GM12873 (cell line): ENCODE measurements around the gene CTRL.

Experiments used
- TF ChIP-seq, protein P1 (sequence below): IDR thresholded peaks from 2 replicates; pipeline ENCODE4 v1.5.1; 2012; ENCODE audit warnings: low read depth, mild to moderate bottlenecking, moderate library complexity, low read length, control low read depth; ENCODE audit not compliant: insufficient read depth; ENCODE audit errors: missing control alignments

CTRL gene

GRCh38 chr16:67948015-67948414 lies 16.4 kb upstream of the CTRL start:
- TF ChIP-seq, protein P1, sequence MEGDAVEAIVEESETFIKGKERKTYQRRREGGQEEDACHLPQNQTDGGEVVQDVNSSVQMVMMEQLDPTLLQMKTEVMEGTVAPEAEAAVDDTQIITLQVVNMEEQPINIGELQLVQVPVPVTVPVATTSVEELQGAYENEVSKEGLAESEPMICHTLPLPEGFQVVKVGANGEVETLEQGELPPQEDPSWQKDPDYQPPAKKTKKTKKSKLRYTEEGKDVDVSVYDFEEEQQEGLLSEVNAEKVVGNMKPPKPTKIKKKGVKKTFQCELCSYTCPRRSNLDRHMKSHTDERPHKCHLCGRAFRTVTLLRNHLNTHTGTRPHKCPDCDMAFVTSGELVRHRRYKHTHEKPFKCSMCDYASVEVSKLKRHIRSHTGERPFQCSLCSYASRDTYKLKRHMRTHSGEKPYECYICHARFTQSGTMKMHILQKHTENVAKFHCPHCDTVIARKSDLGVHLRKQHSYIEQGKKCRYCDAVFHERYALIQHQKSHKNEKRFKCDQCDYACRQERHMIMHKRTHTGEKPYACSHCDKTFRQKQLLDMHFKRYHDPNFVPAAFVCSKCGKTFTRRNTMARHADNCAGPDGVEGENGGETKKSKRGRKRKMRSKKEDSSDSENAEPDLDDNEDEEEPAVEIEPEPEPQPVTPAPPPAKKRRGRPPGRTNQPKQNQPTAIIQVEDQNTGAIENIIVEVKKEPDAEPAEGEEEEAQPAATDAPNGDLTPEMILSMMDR = no peak

GRCh38 chr16:67946966-67947558 lies 15.4 kb upstream of the CTRL start:
- TF ChIP-seq, protein P1 = no peak

DNA sequence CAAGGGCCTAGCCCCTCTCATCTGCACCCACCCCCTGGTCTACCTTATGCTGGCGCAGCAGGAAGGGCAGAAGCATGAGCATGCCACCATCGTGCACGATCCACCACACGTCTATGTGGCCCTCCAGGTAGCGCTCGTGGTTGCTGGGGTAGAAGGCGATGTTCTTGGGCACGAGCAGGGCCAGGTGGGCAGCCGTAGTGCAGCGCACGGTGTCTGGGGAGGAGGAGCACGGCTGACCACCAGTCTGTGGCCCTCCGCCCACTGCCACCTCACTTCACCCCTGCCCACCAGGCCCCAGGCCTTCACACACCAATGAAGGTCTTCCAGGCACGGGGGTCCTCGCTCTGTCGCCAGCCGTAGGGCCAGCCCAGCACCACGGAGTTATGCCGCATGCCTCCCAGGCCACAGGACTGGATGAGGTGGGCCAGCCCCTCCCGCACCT lies 14.5 kb upstream of the CTRL start:
- TF ChIP-seq, protein P1 = no peak

- TF ChIP-seq, protein P1 = no peak
Observed at GRCh38 chr16:67945392-67945933, 13.8 kb upstream of the CTRL start.

DNA sequence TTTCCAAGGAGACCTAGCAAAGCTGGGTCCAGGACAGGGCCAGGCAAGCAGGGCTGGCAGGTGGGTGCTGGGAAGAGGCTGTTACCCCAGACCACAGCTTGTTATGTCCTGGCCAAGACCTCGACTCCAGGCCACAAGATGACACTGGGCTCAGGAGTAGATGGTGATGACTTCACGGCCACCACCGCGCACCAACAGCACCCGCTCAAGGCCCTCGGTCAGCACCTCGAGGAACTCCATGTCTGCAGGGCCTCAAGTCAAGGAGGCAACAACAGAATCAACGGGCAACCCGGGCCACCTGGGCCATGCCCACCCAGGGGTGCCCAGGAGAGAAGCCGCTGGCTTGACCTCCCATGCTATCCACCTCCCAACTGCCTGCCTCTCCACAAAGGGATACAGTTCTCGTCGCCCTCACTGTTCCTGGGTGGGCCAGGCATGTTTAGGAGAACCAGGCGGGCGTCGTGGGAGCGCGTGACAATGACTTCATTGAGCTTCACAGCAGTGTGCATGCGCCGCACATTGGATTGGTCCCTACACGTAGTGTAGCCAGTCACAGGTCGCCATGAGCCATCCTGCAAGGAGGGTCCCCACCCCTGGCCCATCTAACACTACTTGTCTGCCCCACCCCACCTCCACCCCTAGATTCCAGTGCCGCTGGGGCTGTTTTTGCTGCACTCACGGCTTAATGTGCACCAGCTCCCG lies 13.2 kb upstream of the CTRL start:
- TF ChIP-seq, protein P1 = no peak

GRCh38 chr16:67943619-67944504 lies 12.2 kb upstream of the CTRL start, which contains the start of gene LCAT:
Gene LCAT, minus strand, starts transcription at chr16:67944120. Its CDS starts 19 bp downstream, at chr16:67944101.
- TF ChIP-seq, protein P1 = no peak

DNA sequence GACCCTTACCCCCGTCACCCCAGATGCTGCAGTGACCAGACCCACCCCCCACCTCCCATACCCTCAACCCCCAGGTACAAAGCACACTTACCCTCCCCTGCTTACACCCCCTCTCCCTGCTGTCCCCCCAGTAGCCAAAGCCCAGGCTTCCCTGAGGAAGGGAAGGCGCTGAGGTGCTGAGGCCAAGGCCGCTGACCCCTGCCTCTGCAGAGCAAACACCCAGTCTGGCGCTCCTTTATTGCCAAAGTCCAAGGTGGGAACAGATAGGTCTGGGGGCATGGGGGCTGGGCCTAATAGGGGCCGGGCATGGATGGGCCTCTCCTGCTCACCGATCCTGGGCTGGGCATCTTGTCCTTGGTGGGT lies 11.6 kb upstream of the CTRL start:
- TF ChIP-seq, protein P1 = no peak
